BJ (cell line): ENCODE measurements around the gene HAPLN2. TPM values are rescaled to one million over a fixed set of nuclear protein-coding genes. Genes with fewer than 3 reads are reported as not detected.

Experiments
- CTCF ChIA-PET: fragments of 350-600 bp; formaldehyde crosslinking; extraction: SDS; loops from one replicate; lab custom pipeline; 2021; ENCODE audit warnings: antibody characterized with exemption, inconsistent platforms; lab: Yijun Ruan, JAX
- POLR2A ChIA-PET: fragments of 300-600 bp; sonication (Branson Sonifier 250); formaldehyde crosslinking; extraction: SDS; loops from one replicate; lab custom pipeline; 2021; ENCODE audit warnings: antibody characterized with exemption; lab: Charles Lee
- DNase-seq: peaks from one replicate; pipeline ENCODE4 v3.0.0-alpha.2; 2011; ENCODE audit warnings: low read depth
- H3K27me3 ChIP-seq: 2 replicates; pipeline ENCODE4 v1.6.0; 2011; ENCODE audit warnings: low read length; ENCODE audit not compliant: control insufficient read depth, insufficient read depth
- H3K36me3 ChIP-seq: 2 replicates; pipeline ENCODE4 v1.5.1; 2011; ENCODE audit warnings: low read length; ENCODE audit not compliant: control insufficient read depth, insufficient read depth
- H3K4me3 ChIP-seq: 2 replicates; pipeline ENCODE4 v1.5.1; 2011; ENCODE audit warnings: low read depth, mild to moderate bottlenecking, control low read depth, low read length
- polyA plus RNA-seq: library from polyadenylated mRNA; depleted of rRNA; stranded (reverse); fragments of >200 nt; gene quantifications from 2 replicates; pipeline ENCODE4 v1.2.3, GENCODE V29; 2011
- TF ChIP-seq, protein P1 (sequence below): IDR thresholded peaks from 2 replicates; pipeline ENCODE4 v1.5.1; 2011; ENCODE audit warnings: low read depth, mild to moderate bottlenecking, control low read depth, inconsistent platforms, low read length, moderate library complexity; ENCODE audit not compliant: insufficient read depth

HAPLN2 gene
- polyA plus RNA-seq, 1 experiment: not detected

DNA sequence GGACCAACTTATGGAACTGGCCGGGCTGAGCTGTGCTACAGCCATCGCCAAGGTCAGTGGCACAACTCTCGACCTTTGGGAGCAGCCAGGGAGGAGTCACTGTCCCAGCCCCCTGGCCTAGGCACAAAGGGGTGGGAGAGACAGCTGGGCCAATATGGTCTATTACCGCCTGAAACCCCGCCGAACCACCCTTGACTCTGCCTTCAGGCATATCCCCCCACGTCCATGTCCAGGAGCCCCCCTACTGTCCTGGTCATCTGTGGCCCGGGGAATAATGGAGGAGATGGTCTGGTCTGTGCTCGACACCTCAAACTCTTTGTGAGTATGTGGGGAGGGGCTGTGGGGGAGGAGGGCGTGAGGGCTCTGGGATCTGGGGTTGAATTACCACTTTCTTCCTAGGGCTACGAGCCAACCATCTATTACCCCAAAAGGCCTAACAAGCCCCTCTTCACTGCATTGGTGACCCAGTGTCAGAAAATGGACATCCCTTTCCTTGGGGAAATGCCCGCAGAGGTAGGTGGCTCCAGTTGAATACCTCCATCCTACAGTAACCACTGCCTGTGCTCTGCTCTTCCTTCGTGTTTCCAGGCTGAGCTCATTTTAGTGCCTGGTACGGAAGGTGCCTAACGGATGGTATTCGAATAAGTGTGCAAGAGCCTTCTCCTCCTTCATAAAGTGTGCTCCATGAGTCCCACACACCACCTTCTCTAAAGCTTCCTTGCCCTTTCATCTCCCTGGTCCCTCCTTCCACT is 26.9 kb upstream of the HAPLN2 start:
- no peaks in the 10 kb centered on the region for H3K27me3 ChIP-seq
- ChIA-PET POLR2A (interaction anchor here (0.5 kb wide), 1 partner anchor 92 kb away, joined by 8 read pairs; the partner anchor contains the start of gene MEF2D), CTCF (interaction anchor here (0.8 to 3.1 kb wide), 15 partner anchors 10 to 234 kb away, joined by 3 to 16 read pairs (median 5); partner anchors contain the start of gene GPATCH4)
- no peak for DNase-seq
- peak overlapping the region; percentile 54 for H3K4me3 ChIP-seq
- peaks cover 8% of the 10 kb centered on the region for H3K36me3 ChIP-seq
- TF ChIP-seq, protein P1, sequence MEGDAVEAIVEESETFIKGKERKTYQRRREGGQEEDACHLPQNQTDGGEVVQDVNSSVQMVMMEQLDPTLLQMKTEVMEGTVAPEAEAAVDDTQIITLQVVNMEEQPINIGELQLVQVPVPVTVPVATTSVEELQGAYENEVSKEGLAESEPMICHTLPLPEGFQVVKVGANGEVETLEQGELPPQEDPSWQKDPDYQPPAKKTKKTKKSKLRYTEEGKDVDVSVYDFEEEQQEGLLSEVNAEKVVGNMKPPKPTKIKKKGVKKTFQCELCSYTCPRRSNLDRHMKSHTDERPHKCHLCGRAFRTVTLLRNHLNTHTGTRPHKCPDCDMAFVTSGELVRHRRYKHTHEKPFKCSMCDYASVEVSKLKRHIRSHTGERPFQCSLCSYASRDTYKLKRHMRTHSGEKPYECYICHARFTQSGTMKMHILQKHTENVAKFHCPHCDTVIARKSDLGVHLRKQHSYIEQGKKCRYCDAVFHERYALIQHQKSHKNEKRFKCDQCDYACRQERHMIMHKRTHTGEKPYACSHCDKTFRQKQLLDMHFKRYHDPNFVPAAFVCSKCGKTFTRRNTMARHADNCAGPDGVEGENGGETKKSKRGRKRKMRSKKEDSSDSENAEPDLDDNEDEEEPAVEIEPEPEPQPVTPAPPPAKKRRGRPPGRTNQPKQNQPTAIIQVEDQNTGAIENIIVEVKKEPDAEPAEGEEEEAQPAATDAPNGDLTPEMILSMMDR: no peak

DNA sequence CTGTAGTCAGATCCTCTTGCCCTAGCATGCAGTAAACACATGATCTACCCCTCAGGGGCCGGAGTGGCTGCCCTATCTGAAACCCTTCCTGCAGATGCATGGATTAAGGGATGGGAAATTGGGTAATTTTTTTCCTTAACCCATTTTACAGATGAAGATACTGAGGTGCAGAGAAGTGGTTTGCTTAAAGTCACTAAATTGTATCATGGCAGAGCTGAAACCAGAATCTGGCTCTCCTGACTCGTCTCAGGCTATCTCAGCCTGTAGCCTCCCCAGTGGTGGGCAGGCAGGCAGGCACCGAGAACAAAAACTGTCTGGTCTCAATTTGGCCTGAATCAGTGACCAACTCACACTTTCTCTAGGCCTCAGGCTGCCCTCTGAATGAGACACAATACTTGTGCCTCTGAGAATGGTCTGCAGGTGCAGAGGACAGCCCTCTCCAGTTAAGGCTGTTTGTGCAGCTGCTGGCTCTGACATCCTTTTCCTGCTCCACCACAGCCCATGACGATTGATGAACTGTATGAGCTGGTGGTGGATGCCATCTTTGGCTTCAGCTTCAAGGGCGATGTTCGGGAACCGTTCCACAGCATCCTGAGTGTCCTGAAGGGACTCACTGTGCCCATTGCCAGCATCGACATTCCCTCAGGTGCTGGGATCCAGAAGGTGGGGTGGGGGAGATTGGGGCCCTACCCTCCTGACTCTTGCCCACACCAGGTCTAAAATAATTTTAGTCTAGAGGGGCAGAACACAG is 26.1 kb upstream of the HAPLN2 start:
- CTCF ChIA-PET: interaction anchor here (0.6 to 3.1 kb wide), 7 partner anchors 11 to 207 kb away, joined by 3 to 16 read pairs (median 5); no protein-coding TSS in a partner anchor

DNA sequence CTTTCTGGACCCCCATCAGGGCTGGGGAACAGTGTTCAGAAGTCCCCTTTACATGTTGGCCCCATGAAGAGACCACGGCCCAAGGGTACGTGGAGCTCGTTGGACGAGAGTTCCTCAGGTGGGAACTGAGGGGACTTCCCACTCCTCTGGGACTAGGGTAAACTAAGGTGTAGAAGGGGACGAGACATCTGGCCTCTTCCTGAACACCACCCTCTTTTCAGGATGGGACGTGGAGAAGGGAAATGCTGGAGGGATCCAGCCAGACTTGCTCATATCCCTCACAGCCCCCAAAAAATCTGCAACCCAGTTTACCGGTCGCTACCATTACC is 25.6 kb upstream of the HAPLN2 start:
- Histone ChIP-seq H3K36me3 (peaks cover 11% of the 10 kb centered on the region), H3K27me3 (no peaks in the 10 kb centered on the region), H3K4me3 (no peak overlapping the region)
- POLR2A ChIA-PET: no interaction called here
- no peak for DNase-seq
- TF ChIP-seq, protein P1: no peak
- CTCF ChIA-PET: interaction anchor here (1.0 to 3.1 kb wide), 5 partner anchors 10 to 208 kb away, joined by 3 to 15 read pairs (median 5); no protein-coding TSS in a partner anchor

More for the DNA sequence above, 26.1 kb upstream of the HAPLN2 start:
- POLR2A ChIA-PET: no interaction called here
- peaks cover 10% of the 10 kb centered on the region for H3K36me3 ChIP-seq
- DNase-seq: no peak
- H3K4me3 ChIP-seq: no peak overlapping the region
- TF ChIP-seq, protein P1: no peak
- no peaks in the 10 kb centered on the region for H3K27me3 ChIP-seq

DNA sequence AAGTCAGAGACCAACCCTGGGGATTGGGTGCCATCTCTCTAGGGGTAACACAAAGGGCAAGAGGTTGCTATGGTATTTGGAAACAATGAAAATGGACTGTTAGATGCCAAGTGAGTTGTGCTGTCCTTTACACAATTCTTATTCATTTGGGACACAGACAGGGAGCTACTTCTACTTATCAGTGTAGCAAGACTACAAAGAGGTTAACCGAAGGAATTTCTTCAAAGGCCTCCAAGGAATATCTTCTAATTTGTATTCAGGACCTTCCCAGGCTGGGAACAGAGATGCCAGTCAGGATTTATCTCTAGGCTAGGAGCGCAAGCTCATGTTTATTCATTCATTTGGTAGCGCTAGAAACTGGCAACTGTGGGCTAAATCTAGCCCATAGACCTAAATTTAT is 25.0 kb upstream of the HAPLN2 start:
- TF ChIP-seq, protein P1: no peak
- ChIA-PET POLR2A (no interaction called here), CTCF (interaction anchor here (0.6 to 3.1 kb wide), 5 partner anchors 10 to 208 kb away, joined by 3 to 15 read pairs (median 5); no protein-coding TSS in a partner anchor)
- Histone ChIP-seq H3K4me3 (no peak overlapping the region), H3K27me3 (no peaks in the 10 kb centered on the region), H3K36me3 (peaks cover 11% of the 10 kb centered on the region)
- no peak for DNase-seq

DNA sequence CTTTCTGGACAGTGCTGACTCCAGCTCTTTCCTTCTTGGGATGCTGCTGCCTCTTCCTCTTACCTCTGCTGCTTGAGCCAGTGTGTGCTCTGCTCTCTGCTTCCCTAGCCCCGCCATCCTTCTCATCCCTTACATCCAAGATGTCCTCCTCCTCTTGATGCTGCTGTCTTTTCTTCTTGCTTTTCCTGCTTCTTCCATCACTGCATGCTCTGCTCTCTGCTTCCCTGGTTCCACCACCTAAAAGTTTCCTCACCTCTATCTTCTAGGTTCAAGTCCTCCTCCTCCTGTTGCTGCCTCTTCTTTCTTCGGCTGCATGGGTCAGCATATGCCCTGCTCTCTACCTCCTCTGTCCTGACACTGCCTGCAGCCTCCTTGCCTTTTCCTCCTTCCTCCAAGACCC is 24.2 kb upstream of the HAPLN2 start:
- Histone ChIP-seq H3K4me3 (no peak overlapping the region), H3K36me3 (peaks cover 11% of the 10 kb centered on the region), H3K27me3 (no peaks in the 10 kb centered on the region)
- CTCF ChIA-PET: interaction anchor here (1.2 kb wide), 1 partner anchor 238 kb away, joined by 3 read pairs; no protein-coding TSS in a partner anchor
- DNase-seq: no peak
- POLR2A ChIA-PET: no interaction called here
- TF ChIP-seq, protein P1: no peak
